Measurements from ENCODE around the gene APC2.

- no peak for TF ChIP-seq CTCF (IDR thresholded peaks at IDR 0.05)
- no peak for TF ChIP-seq POLR2A (IDR thresholded peaks at IDR 0.05)
- TF ChIP-seq EP300 (IDR thresholded peaks at IDR 0.05), result no peak
Measured at GRCh38 chr19:1466018-1466460, 16.1 kb downstream of the APC2 start.
